Rectal smooth muscle tissue (tissue), 1 donor: ENCODE measurements around the gene ME3.

Experiments
- H3K27ac ChIP-seq: one replicate; pipeline ENCODE4 v1.7.0; 2013; ENCODE audit warnings: low read depth, low read length, inconsistent platforms
- H3K27me3 ChIP-seq: one replicate; pipeline ENCODE4 v1.7.0; 2013; ENCODE audit warnings: low read length; ENCODE audit not compliant: control insufficient read depth, insufficient read depth
- H3K36me3 ChIP-seq: one replicate; pipeline ENCODE4 v1.7.0; 2013; ENCODE audit warnings: low read length; ENCODE audit not compliant: control insufficient read depth, insufficient read depth
- H3K4me1 ChIP-seq: one replicate; pipeline ENCODE4 v1.7.0; 2013; ENCODE audit warnings: low read length; ENCODE audit not compliant: control insufficient read depth, insufficient read depth
- H3K4me3 ChIP-seq: one replicate; pipeline ENCODE4 v1.7.0; 2013; ENCODE audit warnings: low read length
- H3K9ac ChIP-seq: one replicate; pipeline ENCODE4 v1.7.0; 2013; ENCODE audit warnings: low read length

The ME3 gene

DNA sequence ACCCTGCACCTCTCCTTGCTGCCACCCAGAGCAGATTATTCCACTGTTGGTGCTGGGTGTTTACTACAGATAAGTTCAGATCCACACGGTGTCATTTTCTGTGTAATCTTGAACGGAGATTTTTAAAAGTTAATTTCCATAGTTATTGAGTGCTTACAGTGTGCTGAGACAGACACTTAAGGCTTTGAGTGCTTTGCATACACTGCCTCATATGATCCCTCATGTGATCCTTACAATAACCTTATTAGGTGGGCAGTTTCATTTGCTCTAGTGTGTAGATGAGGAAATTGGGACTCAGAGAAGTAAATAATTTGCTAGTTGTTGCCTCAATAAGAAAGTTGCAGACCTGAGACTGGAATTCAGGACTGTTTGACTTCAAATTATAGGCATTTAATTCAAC is 32.3 kb upstream of the ME3 start:
- Histone ChIP-seq H3K36me3 (no peaks in the 10 kb centered on the region), H3K27me3 (no peaks in the 10 kb centered on the region), H3K27ac (peak overlapping the region; percentile 71), H3K4me1 (peaks cover 33% of the 10 kb centered on the region), H3K9ac (no peak overlapping the region), H3K4me3 (no peak overlapping the region)

- no peaks in the 10 kb centered on the region for H3K27me3 ChIP-seq
- H3K4me1 ChIP-seq, result peaks cover 33% of the 10 kb centered on the region
- H3K4me3 ChIP-seq, result no peak overlapping the region
- H3K27ac ChIP-seq, result peak overlapping the region; percentile 71
- no peak overlapping the region for H3K9ac ChIP-seq
- no peaks in the 10 kb centered on the region for H3K36me3 ChIP-seq
Measured at GRCh38 chr11:86703987-86704386, 31.6 kb upstream of the ME3 start.

DNA sequence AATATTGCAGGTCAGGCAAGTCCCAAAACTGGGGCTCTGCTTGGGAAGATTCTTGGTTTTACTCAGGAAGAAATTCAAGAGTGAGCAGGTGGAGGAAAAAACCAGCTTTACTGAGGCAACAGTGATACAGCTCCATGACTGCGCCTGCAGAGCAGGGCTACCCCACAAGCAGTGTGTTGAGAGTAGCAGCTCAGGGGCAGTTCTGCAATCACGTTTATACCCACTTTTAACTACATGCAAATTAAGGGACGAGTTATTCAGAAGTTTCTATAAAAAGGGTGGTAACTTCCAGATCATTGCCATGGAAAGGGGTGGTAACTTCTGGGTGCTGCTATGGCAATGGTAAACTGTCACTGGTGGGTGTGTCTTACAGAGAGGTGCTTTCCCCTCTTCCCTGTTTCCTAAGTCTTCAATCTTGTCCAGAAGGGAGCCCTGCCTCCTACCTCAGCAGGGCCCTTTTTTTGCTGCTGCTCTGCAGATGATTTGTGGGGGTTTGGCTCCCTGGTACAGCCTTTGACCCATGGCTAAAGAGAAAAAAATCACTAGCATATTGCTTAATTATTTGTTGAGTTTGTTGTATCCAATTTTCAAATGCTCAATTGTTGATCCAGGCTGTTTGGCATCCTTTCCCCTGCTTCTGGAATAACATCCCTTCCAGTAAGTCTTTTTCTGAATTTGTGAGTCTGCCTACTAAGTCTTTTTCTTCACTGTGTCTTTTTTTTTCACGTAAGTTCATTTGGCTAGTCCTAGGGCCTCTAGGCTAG is 30.0 kb upstream of the ME3 start:
- Histone ChIP-seq H3K27ac (no peak overlapping the region), H3K4me1 (peaks cover 33% of the 10 kb centered on the region), H3K27me3 (no peaks in the 10 kb centered on the region), H3K4me3 (no peak overlapping the region), H3K36me3 (no peaks in the 10 kb centered on the region), H3K9ac (no peak overlapping the region)

GRCh38 chr11:86699040-86699791 is 26.8 kb upstream of the ME3 start:
- Histone ChIP-seq H3K36me3 (no peaks in the 10 kb centered on the region), H3K27ac (no peak overlapping the region), H3K9ac (no peak overlapping the region), H3K27me3 (no peaks in the 10 kb centered on the region), H3K4me1 (peaks cover 13% of the 10 kb centered on the region), H3K4me3 (no peak overlapping the region)

GRCh38 chr11:86698639-86699038 is 26.2 kb upstream of the ME3 start:
- no peaks in the 10 kb centered on the region for H3K36me3 ChIP-seq
- no peaks in the 10 kb centered on the region for H3K27me3 ChIP-seq
- no peak overlapping the region for H3K4me3 ChIP-seq
- H3K9ac ChIP-seq, result no peak overlapping the region
- H3K4me1 ChIP-seq, result peaks cover 19% of the 10 kb centered on the region
- no peak overlapping the region for H3K27ac ChIP-seq

DNA sequence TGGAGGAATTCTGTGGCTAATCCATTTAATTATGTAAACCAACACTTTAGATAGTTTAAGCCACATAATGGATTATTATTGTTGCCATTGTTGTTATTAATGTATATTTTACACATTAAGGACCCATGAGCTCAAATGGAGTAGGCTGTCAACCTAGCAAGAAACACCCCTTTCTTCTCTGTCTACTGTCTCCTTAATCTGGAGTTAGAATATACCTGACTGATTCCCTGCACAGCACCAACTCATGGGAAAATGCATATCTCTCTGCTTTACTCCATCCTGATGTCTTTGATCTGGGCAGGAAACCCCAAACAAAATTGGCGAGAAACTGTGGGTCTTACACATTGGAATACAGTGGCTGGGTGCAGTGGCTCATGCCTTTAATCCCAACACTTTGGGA is 24.0 kb upstream of the ME3 start:
- Histone ChIP-seq H3K9ac (no peak overlapping the region), H3K4me1 (peaks cover 14% of the 10 kb centered on the region), H3K36me3 (no peaks in the 10 kb centered on the region), H3K27ac (no peak overlapping the region), H3K4me3 (no peak overlapping the region), H3K27me3 (no peaks in the 10 kb centered on the region)

GRCh38 chr11:86696004-86696403 is 23.6 kb upstream of the ME3 start:
- Histone ChIP-seq H3K4me1 (peaks cover 14% of the 10 kb centered on the region), H3K27me3 (no peaks in the 10 kb centered on the region), H3K9ac (no peak overlapping the region), H3K4me3 (no peak overlapping the region), H3K36me3 (no peaks in the 10 kb centered on the region), H3K27ac (no peak overlapping the region)

DNA sequence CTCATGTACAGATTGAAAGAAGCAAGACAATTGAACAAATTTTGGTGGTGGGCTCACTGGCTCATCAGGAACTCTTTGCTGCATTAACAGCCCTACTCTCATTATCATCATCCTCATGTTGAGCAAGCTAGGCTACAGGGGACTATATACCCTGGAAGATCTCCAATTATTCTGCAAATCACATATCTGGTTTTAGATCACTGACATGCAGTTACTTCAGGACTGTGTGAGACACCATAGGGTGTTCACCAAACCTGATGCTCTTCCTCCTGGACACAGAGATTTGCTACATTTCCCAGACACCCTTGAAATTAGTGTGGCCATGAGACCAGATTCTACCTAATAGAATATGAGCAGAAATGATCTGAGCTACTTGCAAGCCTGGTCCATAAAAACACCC is 23.0 kb upstream of the ME3 start:
- no peaks in the 10 kb centered on the region for H3K27me3 ChIP-seq
- no peak overlapping the region for H3K9ac ChIP-seq
- H3K36me3 ChIP-seq, result no peaks in the 10 kb centered on the region
- H3K4me3 ChIP-seq, result no peak overlapping the region
- H3K4me1 ChIP-seq, result peaks cover 14% of the 10 kb centered on the region
- H3K27ac ChIP-seq, result no peak overlapping the region

DNA sequence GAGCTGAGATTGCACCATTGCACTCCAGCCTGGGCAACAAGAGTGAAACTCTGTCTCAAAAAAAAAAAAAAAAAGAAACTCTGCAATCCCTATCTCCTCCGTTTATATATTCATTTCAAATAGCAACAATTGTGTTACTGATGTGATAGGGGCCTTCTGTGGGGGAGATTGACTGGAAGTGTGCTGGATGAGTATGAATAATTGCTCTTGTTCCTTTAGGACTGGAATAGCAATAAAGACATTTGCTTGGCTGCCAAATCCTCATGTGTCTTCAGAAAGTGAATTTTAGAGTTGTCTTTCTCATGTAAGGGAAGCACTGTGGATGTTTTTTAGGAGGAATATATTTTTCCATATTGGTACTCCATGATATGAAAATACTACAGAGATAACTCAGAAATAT is 21.1 kb upstream of the ME3 start:
- H3K9ac ChIP-seq, result no peak overlapping the region
- no peaks in the 10 kb centered on the region for H3K36me3 ChIP-seq
- H3K27ac ChIP-seq, result peak overlapping the region; percentile 36
- H3K4me1 ChIP-seq, result peaks cover 14% of the 10 kb centered on the region
- no peaks in the 10 kb centered on the region for H3K27me3 ChIP-seq
- no peak overlapping the region for H3K4me3 ChIP-seq

DNA sequence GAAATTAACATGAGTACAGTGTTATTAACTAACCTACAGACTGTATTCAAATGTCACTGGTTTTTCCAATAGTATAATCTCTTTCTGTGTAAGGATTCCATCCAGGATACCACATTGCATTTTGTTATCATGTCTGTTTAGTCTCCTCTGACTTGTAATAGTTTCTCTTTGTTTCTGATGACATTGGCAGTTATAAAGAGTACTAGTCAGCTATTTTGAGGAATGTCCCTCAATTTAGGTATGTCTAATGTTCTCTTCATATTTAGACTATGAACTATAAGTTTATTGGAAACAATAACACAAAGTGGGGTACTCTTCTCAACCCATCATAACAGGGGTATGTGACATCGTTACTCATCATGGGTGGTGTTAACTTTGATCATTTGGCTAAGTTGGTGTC is 20.3 kb upstream of the ME3 start:
- Histone ChIP-seq H3K27ac (no peak overlapping the region), H3K9ac (no peak overlapping the region), H3K36me3 (no peaks in the 10 kb centered on the region), H3K4me1 (peaks cover 14% of the 10 kb centered on the region), H3K4me3 (no peak overlapping the region), H3K27me3 (no peaks in the 10 kb centered on the region)

GRCh38 chr11:86692317-86692716 is 19.9 kb upstream of the ME3 start:
- H3K4me3 ChIP-seq, result no peak overlapping the region
- H3K4me1 ChIP-seq, result peaks cover 14% of the 10 kb centered on the region

DNA sequence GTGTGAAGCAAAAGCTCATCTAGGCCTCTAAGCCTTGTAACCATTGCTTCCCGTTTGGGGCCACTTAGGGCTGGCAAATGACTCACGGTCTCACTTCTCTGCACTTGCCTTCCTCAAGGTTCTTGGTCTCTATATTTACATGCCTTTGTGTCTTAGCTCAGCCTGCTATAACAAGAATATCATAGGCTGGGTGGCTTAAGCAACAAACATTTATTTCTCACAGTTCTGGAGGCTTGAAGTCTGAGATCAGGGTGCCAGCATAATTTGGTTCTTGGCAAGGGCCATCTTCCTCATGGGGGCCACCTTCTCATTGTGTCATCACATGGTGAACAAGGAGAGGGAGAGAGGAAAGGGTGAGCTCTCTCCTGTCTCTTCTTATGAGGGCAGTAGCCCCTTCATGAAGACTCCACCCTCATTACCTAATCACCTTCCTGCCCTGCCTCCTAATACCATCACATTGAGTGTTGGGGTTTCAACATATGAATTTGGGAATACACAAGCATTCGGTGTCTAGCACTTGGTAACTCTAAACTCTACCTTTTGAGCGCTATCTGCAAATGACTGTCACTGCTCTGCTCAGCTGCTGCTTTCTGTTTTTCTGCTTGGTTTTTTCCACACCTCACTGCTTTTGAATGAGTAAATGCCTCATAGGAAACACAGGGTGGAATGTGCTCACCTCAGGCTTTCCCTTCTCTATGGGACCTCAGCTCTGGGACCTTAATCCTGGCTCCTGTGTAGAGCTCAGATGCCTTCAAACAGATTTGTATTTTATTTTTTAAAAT is 16.2 kb upstream of the ME3 start:
- H3K4me3 ChIP-seq, result no peak overlapping the region
- peaks cover 4% of the 10 kb centered on the region for H3K4me1 ChIP-seq
- no peaks in the 10 kb centered on the region for H3K27me3 ChIP-seq
- no peaks in the 10 kb centered on the region for H3K36me3 ChIP-seq
- peak overlapping the region; percentile 10 for H3K27ac ChIP-seq
- H3K9ac ChIP-seq, result no peak overlapping the region

More at GRCh38 chr11:86692317-86692716, 19.9 kb upstream of the ME3 start:
- Histone ChIP-seq H3K9ac (no peak overlapping the region), H3K27me3 (no peaks in the 10 kb centered on the region), H3K27ac (no peak overlapping the region), H3K36me3 (no peaks in the 10 kb centered on the region)
